DMS79 (cell line): ENCODE measurements around the gene REX1BD.
"Not testable (repeated sequence)": the region's sequence is repeated elsewhere in the genome, so short reads cannot be mapped to it uniquely, and the experiment has no call there.

Experiments used
- DNase-seq: peaks from one replicate; lab custom pipeline; 2025; lab: John Stamatoyannopoulos, UW

Gene REX1BD

GRCh38 chr19:18577365-18577914 is 11.2 kb upstream of the REX1BD start:
- no peak for DNase-seq

- no peak for DNase-seq
These were observed 8.3 kb upstream of the REX1BD start for GRCh38 chr19:18580311-18580710.

DNA sequence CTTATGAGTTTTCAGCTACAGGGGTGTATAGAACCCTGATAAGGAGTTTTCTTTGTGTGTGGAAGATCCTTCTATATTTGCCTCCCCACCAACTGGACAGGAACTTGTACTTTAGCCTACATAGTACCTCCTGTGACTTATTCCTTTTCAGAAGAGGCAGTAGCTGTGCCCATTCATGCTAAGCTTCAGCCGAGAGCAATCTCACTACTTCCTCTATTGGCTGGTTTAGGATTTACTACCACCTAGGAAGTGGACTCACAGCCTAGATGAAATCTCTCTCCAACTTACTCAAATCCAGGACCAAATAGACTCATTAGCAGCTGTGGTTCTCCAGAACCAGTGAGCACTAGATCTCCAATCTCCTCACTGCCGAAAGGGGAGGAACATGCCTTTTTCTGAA is 2.3 kb upstream of the REX1BD start:
- DNase-seq = no peak

GRCh38 chr19:18587561-18587960 is 1.0 kb upstream of the REX1BD start:
- DNase-seq = no peak

DNA sequence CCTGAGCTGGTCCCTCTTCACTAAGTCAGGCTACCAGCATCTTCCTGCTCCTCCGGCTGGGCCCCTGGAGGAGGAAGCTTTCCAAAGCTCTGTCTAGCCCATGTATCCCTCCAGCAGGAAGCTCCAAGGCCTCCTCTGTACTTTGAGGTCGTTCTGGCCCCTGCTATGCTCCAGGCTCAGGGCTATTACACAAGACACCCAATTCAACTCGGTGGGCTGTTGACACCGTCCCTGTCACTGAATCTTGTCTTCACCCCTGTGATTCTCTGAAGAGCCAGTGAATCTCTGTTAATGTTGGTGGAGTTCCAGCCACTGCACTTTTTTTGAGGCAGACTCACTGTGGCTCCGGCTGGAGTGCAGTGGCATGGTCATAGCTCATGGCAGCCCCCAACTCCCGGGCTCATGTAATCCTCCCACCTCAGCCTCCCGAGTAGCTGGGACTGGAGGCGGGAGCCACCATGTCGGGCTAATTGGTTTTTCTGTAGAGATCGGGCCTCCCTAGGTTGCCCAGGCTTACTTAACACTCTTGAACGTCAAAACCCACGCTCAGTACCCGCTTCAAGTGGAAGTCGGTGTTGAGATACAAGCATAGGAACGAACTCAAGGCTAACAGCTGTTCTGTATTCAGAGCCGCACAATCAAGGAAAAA is 512 bp upstream of the REX1BD start:
- no peak for DNase-seq

DNA sequence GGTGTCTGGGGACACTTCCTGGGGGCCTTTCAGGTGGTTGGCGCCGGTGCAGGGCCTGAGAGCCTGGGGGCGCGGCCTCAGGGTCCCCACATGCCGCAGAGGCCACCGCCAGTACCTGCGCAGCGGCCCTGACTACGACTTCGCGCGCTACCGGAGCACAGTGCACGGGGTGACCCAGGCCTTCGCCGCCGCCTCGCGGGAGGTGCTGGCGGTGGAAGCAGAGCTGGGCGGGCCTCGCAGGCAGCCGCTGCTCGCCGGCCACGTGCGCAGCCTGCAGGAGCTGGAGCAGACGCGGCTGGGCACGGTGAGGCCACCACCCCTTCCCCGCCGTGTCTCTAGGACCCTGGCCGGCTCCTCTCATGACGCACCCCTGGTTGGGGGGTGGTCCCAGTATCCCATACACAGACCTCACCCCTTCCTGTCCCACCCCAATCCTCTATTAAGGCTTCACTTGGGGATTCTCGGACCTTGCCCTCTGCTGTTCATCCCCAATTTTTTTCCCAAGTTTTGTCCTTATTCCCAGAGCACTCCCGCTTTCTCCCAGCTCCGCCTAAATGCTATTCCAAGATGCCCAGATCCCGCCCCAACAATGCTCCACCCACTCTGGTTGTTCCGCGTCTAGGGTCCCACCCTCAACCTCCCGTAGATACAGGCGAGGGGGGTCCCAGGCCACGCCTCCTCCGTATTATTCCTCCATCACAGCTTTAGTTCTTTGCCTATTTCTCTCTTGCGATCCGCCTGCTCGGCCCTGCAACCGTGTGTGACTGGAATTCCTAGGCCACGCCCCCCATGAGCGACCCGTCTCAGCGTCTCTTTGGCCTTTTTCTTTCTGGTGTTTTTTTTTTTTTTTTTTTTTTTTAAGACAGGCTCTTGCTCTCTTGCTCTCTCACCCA is 1.0 kb downstream of the REX1BD start:
- DNase-seq = peak; percentile 79

DNA sequence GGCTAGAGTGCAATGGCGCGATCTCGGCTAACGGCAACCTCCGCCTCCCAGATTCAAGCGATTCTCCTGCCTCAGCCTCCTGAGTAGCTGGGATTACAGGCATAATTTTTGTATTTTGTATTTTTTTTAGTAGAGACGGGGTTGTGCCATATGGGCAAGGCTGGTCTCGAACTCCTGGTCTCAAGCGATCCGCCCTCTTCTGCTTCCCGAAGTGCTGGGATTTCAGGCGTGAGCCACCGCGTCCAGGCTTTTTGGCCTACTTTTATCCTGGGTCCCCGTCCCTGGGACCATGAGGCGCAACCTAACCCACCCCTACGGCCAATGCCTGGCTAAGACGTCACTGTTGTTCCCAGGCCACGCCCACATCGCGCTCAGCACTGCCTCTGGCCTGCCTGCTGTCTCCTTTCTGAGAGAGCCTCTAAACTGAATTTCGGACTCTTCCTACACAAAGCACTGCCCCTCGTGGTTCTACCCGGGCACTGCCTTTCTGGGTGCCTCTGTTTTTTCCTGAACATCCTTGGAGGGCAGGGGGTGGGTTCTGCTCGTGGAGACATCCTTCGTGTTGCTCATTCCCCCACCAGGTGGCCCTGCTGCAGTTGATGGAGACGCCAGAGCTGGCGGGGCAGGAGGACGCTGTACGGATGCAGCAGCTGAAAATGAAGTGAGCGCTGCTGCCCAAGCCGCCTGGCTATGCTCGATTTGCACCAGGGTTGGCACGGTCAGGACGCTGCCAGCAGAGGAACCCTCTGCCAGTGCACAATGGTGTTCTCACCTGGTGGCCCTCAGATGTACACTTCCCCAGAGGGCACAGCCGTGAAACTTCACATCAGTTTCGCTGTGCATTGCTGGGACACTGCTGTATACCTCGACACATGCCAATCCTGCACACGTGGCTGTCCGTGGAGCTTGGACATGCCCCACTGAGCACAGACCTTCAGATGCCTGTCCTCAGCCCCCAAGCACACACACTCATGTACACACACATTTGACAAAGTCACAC is 2.0 kb downstream of the REX1BD start:
- DNase-seq = peak; percentile 96

DNA sequence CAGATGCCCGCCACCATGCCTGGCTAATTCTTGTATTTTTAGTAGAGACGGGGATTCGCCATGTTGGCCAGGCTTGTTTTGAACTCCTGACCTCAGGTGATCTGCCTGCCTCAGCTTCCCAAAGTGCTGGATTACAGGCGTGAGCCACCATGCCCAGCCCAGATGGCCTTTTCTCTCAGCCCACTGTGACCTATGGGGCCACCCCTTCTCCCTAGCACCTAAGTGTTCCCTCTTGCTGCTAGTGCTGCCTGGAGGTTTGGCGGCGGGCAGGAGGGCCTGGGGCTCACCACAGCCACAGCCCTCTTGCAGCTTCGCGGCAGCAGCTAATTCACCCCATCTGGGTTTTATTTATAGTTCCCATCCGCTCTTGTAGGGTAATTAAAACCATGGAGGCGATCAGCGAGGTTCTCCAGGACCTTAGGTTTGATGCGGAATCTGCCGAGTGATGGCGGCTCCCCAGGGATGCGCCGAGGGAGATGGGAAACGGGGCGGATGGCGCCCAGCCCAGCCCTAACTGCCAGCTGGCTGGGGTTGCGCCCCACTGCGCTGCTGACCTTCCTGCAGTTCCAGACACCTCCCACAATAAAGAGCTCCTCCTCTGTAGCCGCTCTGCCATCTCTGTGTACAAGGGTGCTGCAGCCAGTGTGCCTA is 3.3 kb downstream of the REX1BD start:
- DNase-seq = no peak

- not testable (repeated sequence) for DNase-seq
These were observed 4.1 kb downstream of the REX1BD start for GRCh38 chr19:18592732-18593131.

- no peak for DNase-seq
These were observed 4.9 kb downstream of the REX1BD start for GRCh38 chr19:18593367-18594095.

- no peak for DNase-seq
These were observed 5.7 kb downstream of the REX1BD start for GRCh38 chr19:18594096-18594823.

DNA sequence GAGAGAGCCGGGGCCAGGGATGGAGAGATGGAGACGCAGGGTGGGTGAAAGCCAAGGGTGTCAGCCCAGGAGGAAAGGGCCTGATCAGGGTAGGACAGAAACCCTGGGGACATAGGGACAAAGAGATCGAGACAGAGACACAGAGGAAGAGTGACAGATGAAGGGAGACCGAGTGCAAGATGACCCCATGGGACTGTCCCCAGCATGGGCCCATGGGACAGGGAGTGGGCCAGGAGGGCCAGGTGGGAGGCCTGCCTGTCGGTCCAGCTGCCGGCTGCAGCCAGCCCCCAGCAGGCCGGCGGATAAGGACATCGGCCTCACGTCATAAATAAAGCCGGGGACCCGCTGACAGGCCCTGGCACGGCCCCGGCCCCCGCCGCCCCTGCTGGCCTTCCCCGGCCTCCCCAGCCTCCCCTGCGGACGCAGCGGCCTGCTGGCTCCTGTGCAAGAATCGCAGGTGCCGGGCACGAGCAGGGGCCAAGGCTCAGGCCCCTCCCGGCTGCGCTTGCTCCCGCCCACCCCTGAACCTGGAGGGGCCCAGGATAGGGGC is 6.3 kb downstream of the REX1BD start:
- no peak for DNase-seq

DNA sequence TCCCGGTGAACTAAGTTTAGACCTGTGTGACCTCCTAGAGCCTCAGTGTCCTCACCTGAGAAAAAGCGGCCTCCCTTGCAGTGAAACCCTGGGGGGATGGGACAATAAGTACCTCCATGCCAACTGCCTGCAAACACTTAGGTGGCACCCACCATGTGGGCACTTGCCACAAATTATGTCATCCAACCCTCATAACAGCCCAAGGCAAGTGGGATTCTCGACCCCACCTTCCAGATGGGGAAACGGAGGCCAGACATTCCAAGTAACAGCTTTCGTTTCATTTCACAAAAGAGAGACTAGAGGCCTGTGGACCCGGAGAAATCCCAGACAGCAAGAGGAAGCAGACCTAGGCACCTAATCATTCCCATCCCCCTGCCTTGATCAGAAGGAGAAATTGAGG is 6.9 kb downstream of the REX1BD start:
- DNase-seq = no peak

GRCh38 chr19:18596752-18597157 is 8.2 kb downstream of the REX1BD start:
- DNase-seq = no peak

DNA sequence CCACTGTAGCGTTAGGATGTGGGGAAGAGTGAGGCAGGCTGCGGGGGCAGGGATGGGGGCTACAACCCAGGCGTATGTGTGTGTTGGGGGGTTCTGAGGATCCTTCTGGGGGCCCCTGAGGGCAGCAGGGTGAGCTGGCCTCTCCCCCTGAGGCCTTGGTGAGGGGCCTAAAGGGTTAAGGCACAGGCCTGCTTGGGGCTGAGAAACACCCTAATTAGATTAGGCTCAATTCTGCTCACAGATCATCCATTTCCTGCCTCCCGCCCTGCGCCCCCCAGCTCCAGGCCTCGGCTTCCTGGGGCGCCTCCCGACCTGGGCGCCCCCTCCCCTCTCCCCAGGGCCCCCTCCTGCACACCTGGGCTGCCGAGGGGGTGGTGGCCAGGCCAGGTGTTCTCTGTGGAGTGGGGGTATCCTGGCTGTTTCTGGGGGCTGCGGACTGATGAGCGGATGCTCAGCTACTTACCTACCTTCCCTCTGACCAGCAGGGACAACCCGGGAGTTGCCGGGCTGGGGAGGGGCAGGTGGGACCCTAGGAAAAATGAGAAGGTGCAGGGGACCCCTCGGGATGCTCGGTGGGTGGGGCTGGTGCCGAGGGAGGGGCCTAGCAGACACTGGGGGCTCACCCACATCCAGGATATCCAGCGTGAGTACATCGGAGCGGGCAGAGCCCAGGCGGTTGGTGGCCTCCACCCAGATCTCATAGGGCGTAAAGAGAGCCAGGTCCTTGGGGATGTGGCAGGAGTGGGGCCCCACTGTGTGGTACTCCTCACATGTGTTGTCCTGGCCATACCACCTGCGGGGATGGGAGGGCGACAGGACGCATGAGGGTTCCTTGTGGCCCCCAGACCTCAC is 9.4 kb downstream of the REX1BD start:
- DNase-seq = no peak

GRCh38 chr19:18599485-18599884 is 10.9 kb downstream of the REX1BD start:
- no peak for DNase-seq

GRCh38 chr19:18600692-18601397 is 12.2 kb downstream of the REX1BD start:
- not testable (repeated sequence) for DNase-seq

- DNase-seq = no peak
These were observed 13.3 kb downstream of the REX1BD start for GRCh38 chr19:18601875-18602274.
